Activated gamma-delta T cell treated with Interleukin-2 at 50 U/mL for 16 hours (primary cell): ENCODE results near the gene UGGT2.
"Not testable (repeated sequence)": the region's sequence is repeated elsewhere in the genome, so short reads cannot be mapped to it uniquely, and the experiment has no call there.

Experiments used
- DNase-seq: peaks from one replicate; pipeline ENCODE4 v3.0.0-alpha.2; 2020

Gene UGGT2

DNA sequence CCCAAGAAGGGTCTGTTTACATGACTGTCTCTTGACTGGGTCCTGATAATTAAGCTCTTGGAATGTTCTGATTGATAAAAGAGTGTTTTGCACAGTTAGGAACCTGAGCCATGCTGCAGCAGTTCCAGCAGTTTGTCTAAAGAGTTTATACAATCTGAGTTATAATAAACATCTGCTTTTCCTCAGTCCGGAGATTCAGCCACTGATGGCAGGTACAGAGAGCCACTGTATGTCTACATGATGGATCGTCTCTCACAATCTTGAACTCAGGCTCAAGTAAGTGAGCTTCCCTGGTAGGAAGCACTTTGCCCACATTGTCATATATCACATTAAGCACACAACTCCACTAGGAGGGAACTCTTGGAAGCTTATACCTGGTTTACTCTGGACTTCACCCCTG, 84.3 kb downstream of the UGGT2 start:
- DNase-seq, result no peak

DNA sequence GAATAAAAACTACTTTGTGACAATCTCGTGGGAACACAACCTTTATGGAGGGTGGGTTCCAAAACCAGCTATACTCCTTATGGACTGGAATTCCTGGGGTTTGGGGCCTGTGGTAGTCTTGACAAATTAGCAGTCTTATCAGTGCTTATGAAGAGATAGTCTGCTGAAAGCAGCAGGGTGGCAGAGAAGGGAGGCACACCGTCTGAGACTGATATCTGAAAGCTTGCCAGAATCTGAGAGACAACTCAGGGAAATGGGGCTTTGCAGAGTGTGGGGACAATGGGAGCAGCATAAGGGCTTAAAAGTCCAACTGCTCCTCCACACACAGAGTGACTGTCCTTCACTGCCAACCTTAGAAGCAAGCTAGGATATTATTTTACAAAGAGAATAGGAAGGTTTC, 95.9 kb downstream of the UGGT2 start:
- no peak for DNase-seq

DNA sequence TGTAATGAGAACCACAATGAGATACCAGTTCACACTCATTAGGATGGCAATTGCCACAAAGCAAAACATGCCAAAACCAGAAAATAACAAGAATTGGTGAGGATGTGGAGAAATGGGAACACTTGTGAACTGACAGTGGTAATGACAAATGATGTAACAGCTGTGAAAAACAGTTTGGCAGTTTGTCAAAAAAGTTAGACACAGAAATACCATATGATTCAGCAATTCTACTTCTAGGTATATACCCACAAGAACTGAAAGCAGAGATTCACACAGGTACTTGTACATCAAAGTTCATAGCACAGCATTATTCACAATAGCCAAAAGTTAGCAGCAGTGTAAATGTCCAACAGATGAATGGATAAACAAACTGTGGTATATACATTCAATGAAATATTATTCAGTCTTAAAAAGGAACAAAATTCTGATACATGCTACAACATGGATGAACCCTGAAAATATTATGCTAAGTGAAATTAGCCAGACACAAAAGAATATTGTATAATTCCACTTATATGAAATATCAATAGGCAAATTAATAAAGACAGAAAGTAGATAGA, 96.5 kb downstream of the UGGT2 start:
- DNase-seq, result no peak

DNA sequence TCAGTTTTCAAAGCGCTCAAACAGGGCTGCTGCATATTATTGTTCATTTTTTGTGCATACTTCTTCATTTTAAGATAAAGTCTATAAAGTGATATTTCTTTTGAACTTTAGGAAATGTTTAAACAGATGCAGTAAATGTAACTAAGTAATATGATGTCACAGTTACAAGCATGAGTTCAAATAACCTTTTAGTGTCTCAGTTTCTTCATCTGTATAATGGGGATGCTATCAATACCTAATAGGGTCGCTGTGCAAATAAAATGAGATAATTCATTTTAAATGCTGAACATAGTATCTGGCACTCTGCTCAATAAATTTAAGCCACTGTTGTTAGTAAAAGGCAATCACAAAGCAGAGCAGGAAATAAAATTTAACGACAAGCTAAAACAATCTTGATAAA, 97.5 kb downstream of the UGGT2 start:
- no peak for DNase-seq

DNA sequence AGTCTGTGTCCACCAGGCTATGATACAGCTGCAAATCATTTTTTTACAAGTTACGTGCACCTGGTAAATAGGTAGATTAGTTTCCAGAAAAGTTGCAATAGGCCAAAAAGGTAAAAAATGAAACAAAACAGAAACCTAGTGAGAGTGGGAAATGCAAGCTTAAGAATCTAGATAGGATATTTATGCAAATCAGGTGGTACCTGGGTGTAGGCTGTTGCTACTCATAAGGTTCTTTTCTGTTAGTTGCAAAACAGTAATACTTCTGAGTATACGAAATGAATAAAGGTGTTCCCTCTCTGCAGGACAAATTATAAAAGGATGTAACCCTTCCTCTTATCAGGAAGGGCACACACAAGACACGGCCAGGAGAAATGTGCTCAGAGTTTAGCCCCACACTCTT, 97.9 kb downstream of the UGGT2 start:
- DNase-seq, result no peak

DNA sequence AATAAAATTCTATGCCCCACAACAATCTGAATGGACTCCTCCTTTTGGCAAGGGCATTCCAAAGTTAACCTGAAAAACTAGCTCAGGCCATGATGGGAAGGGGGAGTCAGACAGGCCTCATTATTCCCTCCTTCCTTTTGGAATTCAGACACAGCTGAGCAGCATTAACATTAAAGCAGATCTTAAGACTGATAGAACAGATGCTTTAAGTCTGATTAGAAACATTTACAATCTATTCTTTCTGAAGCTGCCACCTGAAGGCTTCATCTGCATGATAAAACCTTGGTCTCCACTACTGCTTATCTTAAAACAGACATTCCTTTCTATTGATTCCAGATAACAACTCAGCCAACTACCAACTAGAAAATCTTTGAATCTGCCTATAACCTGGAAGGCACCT, 98.9 kb downstream of the UGGT2 start:
- DNase-seq, result no peak

DNA sequence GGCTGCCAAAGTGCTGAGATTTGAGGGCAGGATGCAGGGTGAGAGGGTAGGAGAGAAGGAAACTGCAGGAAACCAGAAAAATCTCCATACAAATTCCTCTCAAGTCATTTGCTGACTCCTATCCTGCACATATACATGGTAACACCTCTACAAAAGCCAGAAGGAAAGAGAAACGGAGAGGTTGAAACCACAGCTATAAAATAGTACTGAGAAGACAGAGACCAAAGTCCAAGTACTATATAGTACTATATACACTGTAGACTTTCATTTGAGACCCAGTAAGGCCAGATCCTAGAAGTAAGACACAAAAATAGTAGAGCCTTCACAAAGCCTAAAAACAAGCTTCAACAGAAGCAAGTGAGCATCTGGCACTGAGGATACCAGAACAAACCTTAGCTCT, 103.1 kb downstream of the UGGT2 start:
- DNase-seq, result no peak

DNA sequence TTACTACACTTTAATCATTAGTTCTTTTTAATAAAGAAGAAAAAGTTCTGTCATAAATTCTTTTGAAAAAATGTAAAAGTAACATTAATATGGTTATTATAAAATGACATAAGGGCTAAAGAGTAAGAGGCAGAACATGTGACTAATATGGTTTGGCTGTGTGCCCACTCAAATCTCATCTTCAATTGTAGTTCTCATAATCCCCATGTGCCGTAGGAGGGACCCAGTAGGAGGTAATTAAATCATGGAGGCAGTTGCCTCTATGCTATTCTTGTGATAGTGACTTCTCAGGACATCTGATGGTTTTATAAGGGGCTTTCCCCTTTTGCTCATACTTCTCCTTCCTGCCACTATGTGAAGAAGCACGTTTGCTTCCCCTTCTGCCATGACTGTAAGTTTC, 104.5 kb downstream of the UGGT2 start:
- DNase-seq, result no peak

DNA sequence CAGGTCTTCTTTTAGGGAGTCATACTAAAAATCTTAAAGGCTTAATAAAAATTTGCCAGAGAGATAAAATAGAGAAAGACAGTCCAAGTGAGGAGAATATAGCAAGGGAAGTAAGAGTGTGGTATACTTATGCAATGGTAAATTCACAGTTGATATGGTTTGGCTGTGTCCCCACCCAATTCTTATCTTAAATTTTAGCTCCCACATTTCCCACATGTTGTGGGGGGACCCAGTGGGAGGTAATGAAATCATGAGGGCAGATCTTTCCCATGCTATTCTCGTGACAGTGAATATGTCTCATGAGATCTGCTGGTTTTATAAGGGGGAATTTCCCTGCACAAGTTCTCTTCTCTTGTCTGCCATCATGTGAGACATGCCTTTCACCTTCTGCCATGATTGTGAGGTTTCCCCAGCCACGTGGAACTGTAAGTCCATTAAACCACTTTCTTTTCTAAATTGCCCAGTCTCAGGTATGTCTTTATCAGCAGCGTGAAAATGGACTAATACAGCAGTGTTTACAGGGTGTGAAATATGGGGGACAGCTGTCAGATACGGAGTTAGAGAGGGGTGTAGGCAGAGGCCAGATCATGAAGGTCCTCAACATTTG, 115.4 kb downstream of the UGGT2 start:
- no peak for DNase-seq

DNA sequence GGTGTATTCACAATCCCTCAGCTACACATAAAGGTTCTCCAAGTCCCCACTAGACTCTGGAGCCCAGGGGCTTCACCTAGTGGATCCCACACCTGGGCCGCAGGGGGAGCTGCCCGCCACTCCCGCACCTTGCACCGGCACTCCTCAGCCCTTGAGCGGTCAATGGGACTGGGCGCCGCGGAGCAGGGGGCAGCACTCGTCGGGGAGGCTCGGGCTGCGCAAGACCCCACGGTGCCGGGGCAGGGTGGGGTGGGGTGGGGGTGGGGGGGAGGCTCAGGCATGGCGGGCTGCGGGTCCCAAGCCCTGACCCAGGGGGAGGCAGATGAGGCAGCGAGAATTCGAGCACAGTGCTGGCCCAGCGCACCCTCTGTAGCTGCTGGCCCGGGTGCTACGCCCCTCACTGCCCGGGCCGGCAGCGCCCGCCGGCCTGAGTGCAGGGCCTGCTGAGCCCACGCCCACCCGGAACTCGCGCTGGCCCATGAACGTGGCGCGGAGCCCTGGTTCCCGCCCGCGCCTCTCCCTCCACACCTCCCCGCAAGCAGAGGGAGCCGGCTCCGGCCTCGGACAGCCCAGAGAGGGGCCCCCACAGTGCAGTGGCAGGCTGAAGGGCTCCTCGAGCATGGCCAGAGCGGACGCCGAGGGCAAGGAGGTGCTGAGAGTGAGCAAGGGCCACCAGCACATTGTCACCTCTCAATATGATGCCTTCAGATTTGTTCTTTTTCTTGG, 121.7 kb downstream of the UGGT2 start:
- no peak for DNase-seq

DNA sequence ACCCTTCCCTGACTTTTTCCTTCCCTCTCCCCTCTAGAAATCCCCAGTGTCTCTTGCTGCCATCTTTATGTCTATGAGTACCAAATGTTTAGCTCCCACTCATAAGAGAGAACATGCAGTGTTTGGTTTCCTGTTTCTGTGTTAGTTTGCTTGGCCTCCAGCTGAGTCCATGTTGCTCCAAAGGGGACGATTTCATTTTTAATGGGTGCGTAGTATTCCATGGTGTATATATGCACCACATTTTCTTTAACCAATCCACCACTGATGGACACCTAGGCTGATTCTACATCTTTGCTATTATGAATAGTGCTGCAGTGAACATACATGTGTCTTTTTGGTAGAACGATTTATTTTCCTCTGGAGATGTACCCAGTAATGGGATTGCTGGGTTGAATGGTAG, 123.8 kb downstream of the UGGT2 start:
- no peak for DNase-seq

DNA sequence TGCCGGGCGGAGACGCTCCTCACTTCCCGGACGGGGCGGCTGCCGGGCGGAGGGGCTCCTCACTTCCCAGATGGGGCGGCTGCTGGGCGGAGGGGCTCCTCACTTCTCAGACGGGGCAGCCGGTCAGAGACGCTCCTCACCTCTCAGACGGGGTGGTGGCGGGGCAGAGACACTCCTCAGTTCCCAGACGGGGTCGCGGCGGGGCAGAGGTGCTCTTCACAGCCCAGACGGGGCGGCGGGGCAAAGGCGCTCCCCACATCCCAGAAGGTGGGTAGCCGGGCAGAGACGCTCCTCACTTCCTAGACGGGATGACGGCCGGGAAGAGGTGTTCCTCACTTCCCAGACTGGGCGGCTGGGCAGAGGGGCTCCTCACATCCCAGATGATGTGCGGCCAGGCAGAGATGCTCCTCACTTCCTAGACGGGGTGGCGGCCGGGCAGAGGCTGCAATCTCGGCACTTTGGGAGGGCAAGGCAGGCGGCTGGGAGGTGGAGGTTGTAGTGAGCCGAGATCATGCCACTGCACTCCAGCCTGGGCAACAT, 124.8 kb downstream of the UGGT2 start:
- DNase-seq, result not testable (repeated sequence)

DNA sequence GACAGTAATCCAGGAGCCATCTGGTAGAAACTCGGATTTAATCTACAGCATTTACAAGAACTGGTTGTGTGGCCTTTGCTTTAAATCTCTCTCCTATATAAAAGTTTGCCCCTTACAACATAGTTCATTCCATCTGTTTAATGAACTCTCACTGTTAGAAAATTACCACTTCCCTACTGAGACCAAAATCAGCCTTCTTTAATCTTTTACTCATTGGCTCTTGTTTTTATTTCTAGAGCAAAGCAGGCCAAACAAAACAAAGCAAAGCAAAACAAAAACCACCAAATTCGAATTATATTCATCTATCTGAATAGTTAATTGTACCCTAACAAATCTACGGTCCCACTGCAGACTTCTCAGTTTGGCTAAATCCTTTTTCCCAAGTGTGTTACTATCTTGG, 127.0 kb downstream of the UGGT2 start:
- no peak for DNase-seq

DNA sequence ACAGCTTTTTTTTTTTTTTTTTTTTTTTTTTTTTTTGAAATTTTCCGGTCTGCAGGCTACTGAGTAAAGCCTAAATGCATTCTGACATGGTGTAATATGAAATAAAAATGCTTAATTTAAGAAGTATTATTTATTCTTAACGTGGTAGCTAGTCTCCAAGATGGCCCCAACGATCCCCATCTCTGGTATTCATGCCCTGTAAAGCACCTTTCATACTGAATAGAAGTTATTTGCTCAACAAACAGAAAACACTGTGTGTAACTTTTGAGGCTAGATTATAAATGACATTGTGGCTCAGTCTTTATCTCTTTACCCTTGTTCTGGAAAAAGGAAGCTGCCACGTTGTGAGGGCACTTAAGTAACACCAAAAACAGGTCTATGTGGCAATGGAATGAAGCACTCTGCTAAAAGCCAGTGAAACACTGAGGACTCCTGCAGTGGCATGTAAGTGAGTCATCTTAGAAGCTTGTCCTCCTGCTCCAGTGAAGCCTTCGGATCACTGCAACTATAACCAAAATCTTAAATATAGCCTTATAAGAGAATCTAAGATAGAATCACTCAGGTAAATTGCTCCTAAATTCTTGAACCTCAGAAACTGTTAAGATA, 128.7 kb downstream of the UGGT2 start:
- DNase-seq, result no peak

DNA sequence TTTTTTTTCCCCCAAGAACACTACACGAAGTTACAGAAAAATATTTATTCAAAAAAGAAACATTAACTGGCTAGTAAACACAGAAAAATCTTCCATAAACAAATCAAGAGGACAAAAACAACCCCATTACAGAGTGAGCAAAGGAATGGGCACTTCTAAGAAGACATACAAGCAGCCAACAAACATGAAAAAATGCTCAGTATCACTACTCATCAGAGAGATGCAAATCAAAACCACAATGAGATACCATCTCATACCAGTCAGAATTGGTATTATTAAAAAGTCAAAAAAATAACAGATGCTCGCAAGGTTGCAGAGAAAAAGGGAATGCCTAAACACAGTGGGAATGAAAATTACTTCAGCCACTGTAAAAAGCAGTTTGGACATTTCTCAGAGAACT, 131.7 kb downstream of the UGGT2 start:
- no peak for DNase-seq

DNA sequence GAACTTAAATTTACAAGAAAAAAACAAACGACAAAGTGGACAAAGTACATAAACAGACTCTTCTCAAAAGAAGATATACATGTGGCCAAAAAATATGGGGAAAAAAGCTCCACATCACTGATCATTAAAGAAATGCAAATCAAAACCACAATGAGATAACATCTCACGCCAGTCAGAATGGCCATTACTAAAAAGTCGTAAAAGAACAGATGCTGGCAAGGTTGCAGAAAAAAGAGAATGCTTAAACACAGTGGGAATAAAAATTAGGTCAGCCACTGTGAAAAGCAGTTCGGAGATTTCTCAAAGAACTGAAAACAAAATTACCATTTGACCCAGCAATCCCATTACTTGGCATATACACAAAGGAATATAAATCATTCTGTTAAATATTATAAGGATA, 132.7 kb downstream of the UGGT2 start:
- DNase-seq, result no peak

DNA sequence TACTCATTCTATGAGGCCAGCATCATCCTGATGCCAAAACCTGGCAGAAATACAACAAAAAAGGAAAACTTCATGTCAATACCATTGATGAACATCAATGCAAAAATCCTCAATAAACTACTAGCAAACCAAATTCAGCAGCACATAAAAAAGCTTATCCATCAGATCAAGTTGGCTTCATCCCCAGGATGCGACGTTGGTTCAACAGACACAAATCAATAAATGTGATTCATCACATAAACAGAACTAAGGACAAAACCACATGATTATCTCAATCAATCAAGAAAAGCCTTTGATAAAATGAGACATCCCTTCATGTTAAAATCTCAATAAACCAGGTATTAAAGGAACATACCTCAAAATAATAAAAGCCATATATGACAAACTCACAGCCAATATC, 134.3 kb downstream of the UGGT2 start:
- no peak for DNase-seq

DNA sequence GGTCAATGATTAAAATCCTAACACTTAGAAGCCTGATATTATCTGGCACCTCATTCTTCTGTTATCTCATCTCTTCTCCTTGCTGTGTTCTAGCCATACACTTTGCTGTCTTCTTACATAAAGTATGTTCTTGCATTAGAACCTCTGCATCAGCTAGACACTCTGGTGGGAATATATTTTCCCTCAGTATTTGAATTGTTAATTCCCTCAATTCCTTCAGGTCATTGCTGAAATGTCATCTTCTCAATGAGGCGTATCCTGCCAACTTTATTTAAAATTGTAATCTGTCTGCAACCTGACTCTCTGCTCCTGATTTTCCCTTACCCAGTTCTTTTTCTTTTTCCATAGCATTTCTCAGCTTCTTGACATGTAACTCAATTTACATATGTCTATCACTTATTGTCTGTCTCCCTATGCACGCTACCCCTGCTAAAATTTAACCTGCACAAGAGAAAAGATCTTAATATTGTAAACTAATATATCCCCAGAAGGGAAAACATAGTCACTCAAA, 138.2 kb downstream of the UGGT2 start:
- no peak for DNase-seq

DNA sequence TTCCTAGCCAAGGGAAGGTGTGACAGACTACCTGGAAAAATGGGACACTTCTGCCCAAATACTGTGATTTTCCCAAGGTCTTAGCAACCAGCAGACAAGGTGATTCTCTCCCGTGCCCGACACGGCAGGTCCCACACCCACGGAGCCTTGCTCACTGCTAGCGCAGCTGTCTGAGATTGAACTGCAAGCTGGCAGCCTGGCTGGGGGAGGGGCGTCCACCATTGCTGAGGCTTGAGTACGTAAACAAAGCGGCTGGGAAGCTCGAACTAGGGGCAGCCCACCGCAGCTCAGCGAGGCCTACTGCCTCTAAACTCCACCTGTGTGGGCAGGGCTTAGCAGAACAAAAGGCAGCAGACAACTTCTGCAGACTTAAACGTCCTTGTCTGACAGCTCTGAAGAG, 146.2 kb downstream of the UGGT2 start:
- DNase-seq, result no peak

DNA sequence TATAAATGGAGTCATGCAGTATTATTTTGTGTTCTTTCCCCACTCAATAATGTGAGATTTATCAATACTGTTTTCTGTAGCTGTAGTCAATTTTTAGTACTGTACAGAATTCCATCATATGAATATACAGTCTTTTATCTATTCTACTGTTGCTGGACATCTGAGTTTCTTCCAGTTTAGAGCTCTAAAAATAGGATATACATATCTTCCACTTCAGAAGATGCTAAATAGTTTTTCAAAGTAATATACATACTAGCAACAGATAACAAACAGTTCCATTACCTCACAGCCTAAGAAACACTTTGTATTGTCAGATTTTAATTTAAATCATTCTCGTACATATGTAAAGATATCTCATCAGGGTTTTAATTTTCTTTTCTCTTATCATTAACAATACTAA, 149.6 kb downstream of the UGGT2 start:
- DNase-seq, result no peak

DNA sequence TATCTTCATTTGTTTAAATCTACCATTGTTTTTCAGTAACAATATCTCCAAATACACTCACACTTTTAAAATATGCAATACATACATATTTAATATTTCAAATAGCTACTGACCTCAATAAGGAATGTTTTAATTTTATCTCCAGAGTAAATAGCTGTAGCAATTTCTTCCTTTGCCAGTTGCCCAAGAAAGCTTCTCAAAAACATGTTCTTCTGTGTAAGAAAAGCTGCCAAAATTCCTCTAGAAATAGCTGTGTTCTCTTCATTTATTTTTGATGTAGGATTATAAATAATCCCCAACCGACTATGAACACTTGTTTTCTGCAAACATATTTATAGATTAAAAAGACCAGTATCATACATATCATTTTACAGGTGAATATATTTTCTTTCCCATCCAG, 150.5 kb downstream of the UGGT2 start:
- DNase-seq, result no peak

DNA sequence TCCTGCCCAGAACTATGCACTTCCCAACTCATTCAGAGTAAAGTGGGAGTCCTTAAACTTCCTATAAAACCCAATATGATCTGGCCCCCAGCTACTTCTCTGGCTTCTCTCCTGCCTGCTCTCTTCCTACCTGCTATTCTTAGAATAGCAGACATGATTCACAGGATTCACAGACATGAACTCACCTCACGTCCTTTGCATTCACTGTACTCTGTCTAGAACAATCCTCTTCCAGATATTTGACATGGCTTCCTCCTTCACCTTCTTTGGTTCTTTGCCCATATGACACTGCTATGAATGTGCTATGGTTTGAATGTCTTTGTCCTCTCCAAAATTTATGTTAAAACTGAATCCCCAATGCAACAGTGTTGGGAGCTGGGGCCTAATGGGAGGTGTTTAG, 154.9 kb downstream of the UGGT2 start:
- DNase-seq, result no peak

DNA sequence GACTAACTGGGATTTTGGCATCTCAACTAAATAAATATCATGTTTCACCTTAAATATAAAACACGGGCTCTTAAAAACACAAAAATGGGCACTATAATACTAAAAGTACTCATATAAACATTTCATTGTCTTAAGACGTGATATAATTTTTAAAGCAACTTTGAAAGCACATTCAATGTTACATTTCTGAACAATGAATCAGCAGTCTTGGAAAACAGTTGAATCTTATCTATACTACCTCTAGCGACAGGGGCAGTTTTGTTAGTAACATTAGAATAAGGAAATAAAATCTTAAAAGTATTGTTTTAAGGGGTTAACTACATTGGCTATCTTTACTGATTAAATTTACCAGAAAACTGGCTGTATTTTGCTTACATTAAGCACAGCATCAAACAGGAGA, 156.9 kb downstream of the UGGT2 start:
- DNase-seq, result no peak

DNA sequence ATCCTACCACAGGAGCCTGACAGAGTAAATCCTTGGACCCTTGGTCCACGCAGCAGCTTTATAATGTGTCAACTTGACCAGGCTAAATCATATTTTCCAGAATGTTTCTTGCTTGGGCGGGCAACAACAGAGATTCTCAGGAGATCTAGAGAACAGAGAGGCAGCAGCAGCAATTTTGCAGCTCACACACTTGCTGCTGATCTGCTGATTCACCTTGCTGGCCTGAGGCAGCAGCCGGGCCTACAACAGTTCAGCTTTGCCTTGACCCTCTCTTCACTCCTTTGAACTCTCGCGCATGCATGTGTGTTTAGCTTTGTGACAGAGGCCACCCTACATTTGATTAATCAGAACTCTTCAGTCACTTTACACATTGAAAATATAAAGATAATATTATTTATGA, 159.3 kb downstream of the UGGT2 start:
- no peak for DNase-seq
